ENCODE results near the gene MOB1A. TPM values are rescaled to one million over a fixed set of nuclear protein-coding genes. Genes with fewer than 3 reads are reported as not detected.

MOB1A gene
- total RNA-seq, 2 experiments from 2014 or later, result 110 to 144 TPM

GRCh38 chr2:74111380-74111779 lies 67.3 kb downstream of the MOB1A start:
- no TSS peak for BruUV-seq (replicated peaks)
- POLR2A ChIA-PET, result no interaction called here

GRCh38 chr2:74110537-74110936 lies 68.1 kb downstream of the MOB1A start:
- POLR2A ChIA-PET, result interaction anchor here (1.0 kb wide), 1 partner anchor 220 kb away, joined by 4 read pairs; no protein-coding TSS in a partner anchor
- CTCF ChIA-PET (ENCODE audit: unreplicated experiment), result no interaction called here
- intact Hi-C loops (cut with micrococcal nuclease; ENCODE audit: unreplicated experiment), result no loop called here

More at GRCh38 chr2:74111380-74111779, 67.3 kb downstream of the MOB1A start:
- no peaks in the 10 kb centered on the region for H4K20me1 ChIP-seq (ENCODE audit: insufficient read depth, low read length)
- no peak for TF ChIP-seq CTCF (conservative IDR thresholded peaks at IDR 0.05; ENCODE audit: low read length)
- TF ChIP-seq EZH2phosphoT487 (IDR thresholded peaks at IDR 0.05; ENCODE audit: borderline replicate concordance, low read depth, low read length), result no peak
- no peak overlapping the region for H3K27ac ChIP-seq (ENCODE audit: low read depth, low read length, poor library complexity, severe bottlenecking)
- CTCF ChIA-PET (ENCODE audit: unreplicated experiment), result no interaction called here
- H3K9me2 ChIP-seq (ENCODE audit: insufficient read depth, low read length), result no peaks in the 10 kb centered on the region
- no peak overlapping the region for H3K4me3 ChIP-seq (ENCODE audit: low read depth, low read length, poor library complexity, severe bottlenecking)
- intact Hi-C loops (cut with micrococcal nuclease; ENCODE audit: unreplicated experiment), result no loop called here
- H3K4me2 ChIP-seq (ENCODE audit: low read length), result no peak overlapping the region
- no peak for DNase-seq (ENCODE audit: low spot score)
- H3K4me1 ChIP-seq (ENCODE audit: insufficient read depth, low read length, poor library complexity, severe bottlenecking), result no peaks in the 10 kb centered on the region
- H2AFZ ChIP-seq (ENCODE audit: low read length), result no peak overlapping the region
- H3K79me2 ChIP-seq (ENCODE audit: insufficient read depth, low read depth, low read length), result no peaks in the 10 kb centered on the region
- H3K36me3 ChIP-seq (ENCODE audit: insufficient read depth, low read length), result no peaks in the 10 kb centered on the region
- H3K9me3 ChIP-seq (ENCODE audit: low read length), result no peaks in the 10 kb centered on the region

More at GRCh38 chr2:74110537-74110936, 68.1 kb downstream of the MOB1A start:
- DNase-seq (ENCODE audit: low spot score), result no peak
- no peaks in the 10 kb centered on the region for H3K79me2 ChIP-seq (ENCODE audit: insufficient read depth, low read depth, low read length)
- no peak overlapping the region for H3K4me3 ChIP-seq (ENCODE audit: low read depth, low read length, poor library complexity, severe bottlenecking)
- H3K4me2 ChIP-seq (ENCODE audit: low read length), result no peak overlapping the region
- no peaks in the 10 kb centered on the region for H4K20me1 ChIP-seq (ENCODE audit: insufficient read depth, low read length)
- H3K4me1 ChIP-seq (ENCODE audit: insufficient read depth, low read length, poor library complexity, severe bottlenecking), result no peaks in the 10 kb centered on the region
- no peaks in the 10 kb centered on the region for H3K9me3 ChIP-seq (ENCODE audit: low read length)
- no peak overlapping the region for H2AFZ ChIP-seq (ENCODE audit: low read length)
- BruUV-seq (replicated peaks), result no TSS peak
- TF ChIP-seq CTCF (conservative IDR thresholded peaks at IDR 0.05; ENCODE audit: low read length) (no peak), EZH2phosphoT487 (IDR thresholded peaks at IDR 0.05; ENCODE audit: borderline replicate concordance, low read depth, low read length) (no peak)
- H3K27ac ChIP-seq (ENCODE audit: low read depth, low read length, poor library complexity, severe bottlenecking), result no peak overlapping the region
- no peaks in the 10 kb centered on the region for H3K9me2 ChIP-seq (ENCODE audit: insufficient read depth, low read length)
- H3K36me3 ChIP-seq (ENCODE audit: insufficient read depth, low read length), result no peaks in the 10 kb centered on the region

Data from OCI-LY7 (cell line).